OCI-LY1 (cell line): ENCODE measurements around the gene NT5C3A.

Source experiments
- H2AFZ ChIP-seq: fragments of 200-600 bp; sonication (generic), shearing (Covaris generic); 2 replicates; pipeline ENCODE4 v1.6.0; 2014; ENCODE audit warnings: antibody characterized with exemption, mild to moderate bottlenecking, low read length
- H3F3A ChIP-seq: fragments of 200-600 bp; sonication (generic), shearing (Covaris generic); 2 replicates; pipeline ENCODE4 v1.6.0; 2014; ENCODE audit warnings: mild to moderate bottlenecking, antibody characterized with exemption, low read length, moderate library complexity; ENCODE audit not compliant: insufficient read depth
- H3K27ac ChIP-seq: fragments of 200-600 bp; sonication (generic); 2 replicates; pipeline ENCODE4 v1.5.1; 2014; ENCODE audit warnings: low read length, mixed run types, mild to moderate bottlenecking, low read depth; ENCODE audit not compliant: poor library complexity, severe bottlenecking
- H3K27me3 ChIP-seq: fragments of 200-600 bp; sonication (generic); 2 replicates; pipeline ENCODE4 v1.6.0; 2014; ENCODE audit warnings: antibody characterized with exemption, mild to moderate bottlenecking, low read length, moderate library complexity; ENCODE audit not compliant: insufficient read depth
- H3K36me3 ChIP-seq: fragments of 200-600 bp; sonication (generic); 2 replicates; pipeline ENCODE4 v1.6.1; 2014; ENCODE audit warnings: mild to moderate bottlenecking, antibody characterized with exemption, low read length, moderate library complexity, mixed read lengths; ENCODE audit not compliant: insufficient read depth
- H3K4me1 ChIP-seq: fragments of 200-600 bp; sonication (generic); 2 replicates; pipeline ENCODE4 v1.5.1; 2014; ENCODE audit warnings: mild to moderate bottlenecking, low read length, moderate library complexity; ENCODE audit not compliant: insufficient read depth, severe bottlenecking
- H3K4me2 ChIP-seq: fragments of 200-600 bp; sonication (generic), shearing (Covaris generic); 2 replicates; pipeline ENCODE4 v1.6.1; 2014; ENCODE audit warnings: low read length
- H3K4me3 ChIP-seq: fragments of 200-600 bp; sonication (generic); 2 replicates; pipeline ENCODE4 v1.5.1; 2014; ENCODE audit warnings: low read length, low read depth, mild to moderate bottlenecking, mixed read lengths; ENCODE audit not compliant: poor library complexity, severe bottlenecking
- H3K79me2 ChIP-seq: fragments of 200-600 bp; shearing (Covaris generic); 2 replicates; pipeline ENCODE4 v1.6.1; 2016; ENCODE audit warnings: mixed run types, low read length, mixed read lengths; ENCODE audit not compliant: insufficient read depth
- H3K9ac ChIP-seq: fragments of 200-600 bp; sonication (generic), shearing (Covaris generic); 2 replicates; pipeline ENCODE4 v1.6.1; 2014; ENCODE audit warnings: mild to moderate bottlenecking, low read length, mixed read lengths
- H3K9me2 ChIP-seq: fragments of 200-600 bp; sonication (generic), shearing (Covaris generic); 2 replicates; pipeline ENCODE4 v1.6.1; 2014; ENCODE audit warnings: low read depth, mild to moderate bottlenecking, low read length, mixed read lengths
- H3K9me3 ChIP-seq: fragments of 200-600 bp; shearing (Covaris generic); 2 replicates; pipeline ENCODE4 v1.6.1; 2014; ENCODE audit warnings: low read length, mixed read lengths
- H4K20me1 ChIP-seq: fragments of 200-600 bp; sonication (generic), shearing (Covaris generic); 2 replicates; pipeline ENCODE4 v1.6.0; 2016; ENCODE audit warnings: mild to moderate bottlenecking, low read length; ENCODE audit not compliant: insufficient read depth
- EZH2 ChIP-seq: fragments of 200-600 bp; sonication (generic), shearing (Covaris generic); IDR thresholded peaks from 2 replicates; pipeline ENCODE4 v1.8.0; 2017; ENCODE audit warnings: borderline replicate concordance, mixed run types, mild to moderate bottlenecking, antibody characterized with exemption, low read length, moderate library complexity, mixed read lengths
- TF ChIP-seq, protein P1 (sequence below): fragments of 200-600 bp; sonication (generic), shearing (Covaris generic); IDR thresholded peaks from 2 replicates; pipeline ENCODE4 v1.5.1; 2017; ENCODE audit warnings: mild to moderate bottlenecking, antibody characterized with exemption, low read length, moderate library complexity, mixed read lengths

NT5C3A gene

DNA sequence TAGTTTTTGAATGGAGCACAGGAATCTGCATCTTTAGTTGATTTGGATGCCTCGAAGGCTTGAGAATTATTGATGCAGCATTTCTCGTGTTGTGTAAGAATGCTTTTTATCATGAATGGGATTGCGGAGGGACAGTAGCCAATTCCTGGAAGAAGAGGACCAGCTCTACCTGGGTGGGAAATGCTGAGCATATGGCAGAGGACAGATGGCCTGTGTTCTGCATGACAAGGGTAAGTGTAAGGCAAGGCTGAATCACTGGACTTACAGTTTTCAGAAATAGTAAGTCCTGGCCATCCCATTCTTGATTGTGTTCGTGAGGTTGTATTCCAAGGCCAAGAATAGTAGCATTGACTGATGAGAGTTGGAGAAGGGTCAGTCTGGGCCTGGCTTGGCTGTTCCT, 30.7 kb upstream of the NT5C3A start:
- Histone ChIP-seq H3F3A (no peaks in the 10 kb centered on the region), H3K9me2 (no peaks in the 10 kb centered on the region), H4K20me1 (no peaks in the 10 kb centered on the region), H3K79me2 (no peaks in the 10 kb centered on the region), H3K36me3 (peaks cover 38% of the 10 kb centered on the region), H3K4me2 (no peak overlapping the region), H3K27ac (no peak overlapping the region), H2AFZ (no peak overlapping the region), H3K9me3 (no peaks in the 10 kb centered on the region), H3K4me3 (no peak overlapping the region), H3K27me3 (no peaks in the 10 kb centered on the region), H3K4me1 (no peaks in the 10 kb centered on the region), H3K9ac (no peak overlapping the region)
- TF ChIP-seq, protein P1, sequence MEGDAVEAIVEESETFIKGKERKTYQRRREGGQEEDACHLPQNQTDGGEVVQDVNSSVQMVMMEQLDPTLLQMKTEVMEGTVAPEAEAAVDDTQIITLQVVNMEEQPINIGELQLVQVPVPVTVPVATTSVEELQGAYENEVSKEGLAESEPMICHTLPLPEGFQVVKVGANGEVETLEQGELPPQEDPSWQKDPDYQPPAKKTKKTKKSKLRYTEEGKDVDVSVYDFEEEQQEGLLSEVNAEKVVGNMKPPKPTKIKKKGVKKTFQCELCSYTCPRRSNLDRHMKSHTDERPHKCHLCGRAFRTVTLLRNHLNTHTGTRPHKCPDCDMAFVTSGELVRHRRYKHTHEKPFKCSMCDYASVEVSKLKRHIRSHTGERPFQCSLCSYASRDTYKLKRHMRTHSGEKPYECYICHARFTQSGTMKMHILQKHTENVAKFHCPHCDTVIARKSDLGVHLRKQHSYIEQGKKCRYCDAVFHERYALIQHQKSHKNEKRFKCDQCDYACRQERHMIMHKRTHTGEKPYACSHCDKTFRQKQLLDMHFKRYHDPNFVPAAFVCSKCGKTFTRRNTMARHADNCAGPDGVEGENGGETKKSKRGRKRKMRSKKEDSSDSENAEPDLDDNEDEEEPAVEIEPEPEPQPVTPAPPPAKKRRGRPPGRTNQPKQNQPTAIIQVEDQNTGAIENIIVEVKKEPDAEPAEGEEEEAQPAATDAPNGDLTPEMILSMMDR, result no peak
- no peak for TF ChIP-seq EZH2

DNA sequence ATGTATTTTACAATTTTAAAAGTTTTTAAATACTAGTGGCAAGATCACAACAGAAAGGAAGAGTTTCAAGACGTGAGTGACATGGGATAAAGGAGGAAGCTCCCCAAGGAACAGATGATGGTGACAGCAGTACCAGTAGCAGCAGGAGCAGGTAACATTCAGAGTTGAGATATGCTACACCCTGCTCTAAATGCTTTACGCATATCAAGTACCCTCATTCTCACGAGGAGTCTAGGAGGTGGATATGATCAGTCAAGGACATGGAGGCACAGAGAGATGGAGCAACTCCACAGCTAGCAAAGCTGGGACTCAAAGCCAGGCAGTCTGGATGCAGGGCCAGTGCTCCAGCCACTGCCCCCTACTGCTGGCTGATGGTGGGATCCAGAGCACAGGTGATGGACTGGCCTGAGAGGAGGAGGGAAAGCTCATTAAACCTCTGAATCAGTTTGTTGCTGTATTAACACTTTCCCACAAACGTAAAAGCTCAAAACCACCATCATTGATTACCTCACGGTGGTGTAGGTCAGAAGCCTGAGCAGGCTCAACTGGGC, 29.1 kb upstream of the NT5C3A start:
- TF ChIP-seq EZH2, result no peak
- TF ChIP-seq, protein P1, result no peak
- H3F3A ChIP-seq, result no peaks in the 10 kb centered on the region
- H3K4me2 ChIP-seq, result no peak overlapping the region
- H3K79me2 ChIP-seq, result no peaks in the 10 kb centered on the region
- H2AFZ ChIP-seq, result no peak overlapping the region
- peaks cover 22% of the 10 kb centered on the region; the same call in 1 of the 2 replicates for H3K36me3 ChIP-seq
- no peaks in the 10 kb centered on the region for H4K20me1 ChIP-seq
- no peak overlapping the region for H3K9ac ChIP-seq
- no peak overlapping the region for H3K4me3 ChIP-seq
- H3K9me2 ChIP-seq, result no peaks in the 10 kb centered on the region
- no peak overlapping the region for H3K27ac ChIP-seq
- no peaks in the 10 kb centered on the region for H3K4me1 ChIP-seq
- H3K9me3 ChIP-seq, result no peaks in the 10 kb centered on the region
- no peaks in the 10 kb centered on the region for H3K27me3 ChIP-seq

DNA sequence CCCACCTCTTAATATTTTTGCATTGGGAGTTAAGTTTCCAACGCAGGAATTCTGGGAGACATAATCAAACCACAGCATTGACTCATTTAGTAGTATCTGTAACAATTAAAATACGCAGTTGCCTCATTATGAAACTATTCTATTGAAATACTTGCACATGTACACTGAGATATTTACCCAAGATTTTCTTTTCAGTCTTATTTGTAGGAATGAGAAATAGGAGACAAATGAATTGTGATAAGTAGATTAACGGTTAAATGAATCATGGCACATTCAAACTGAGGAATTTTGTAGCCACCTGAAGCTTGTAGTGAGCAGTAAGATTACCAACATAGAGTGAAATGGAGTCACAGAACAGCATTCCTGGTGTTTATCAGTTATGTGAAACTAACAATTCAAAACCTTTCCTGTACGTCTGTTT, 28.5 kb upstream of the NT5C3A start:
- H3K79me2 ChIP-seq, result no peaks in the 10 kb centered on the region
- no peak overlapping the region for H3K27ac ChIP-seq
- H3K36me3 ChIP-seq, result peaks cover 16% of the 10 kb centered on the region; the same call in 1 of the 2 replicates
- H2AFZ ChIP-seq, result no peak overlapping the region
- H3K9me3 ChIP-seq, result peaks cover 2% of the 10 kb centered on the region; the same call in 1 of the 2 replicates
- H3F3A ChIP-seq, result no peaks in the 10 kb centered on the region
- H3K27me3 ChIP-seq, result no peaks in the 10 kb centered on the region
- H3K9me2 ChIP-seq, result no peaks in the 10 kb centered on the region
- no peaks in the 10 kb centered on the region for H3K4me1 ChIP-seq
- TF ChIP-seq, protein P1, result no peak
- TF ChIP-seq EZH2, result no peak
- H3K9ac ChIP-seq, result no peak overlapping the region
- no peak overlapping the region for H3K4me3 ChIP-seq
- no peaks in the 10 kb centered on the region for H4K20me1 ChIP-seq
- H3K4me2 ChIP-seq, result no peak overlapping the region
